GM19238 (cell line): ENCODE data around the gene SEBOX.
"Not testable (repeated sequence)": the region's sequence is repeated elsewhere in the genome, so short reads cannot be mapped to it uniquely, and the experiment has no call there.

Source experiments
- DNase-seq: peaks from one replicate; pipeline ENCODE4 v3.0.0; 2011; ENCODE audit warnings: low spot score; ENCODE audit not compliant: insufficient read length

The SEBOX gene

DNA sequence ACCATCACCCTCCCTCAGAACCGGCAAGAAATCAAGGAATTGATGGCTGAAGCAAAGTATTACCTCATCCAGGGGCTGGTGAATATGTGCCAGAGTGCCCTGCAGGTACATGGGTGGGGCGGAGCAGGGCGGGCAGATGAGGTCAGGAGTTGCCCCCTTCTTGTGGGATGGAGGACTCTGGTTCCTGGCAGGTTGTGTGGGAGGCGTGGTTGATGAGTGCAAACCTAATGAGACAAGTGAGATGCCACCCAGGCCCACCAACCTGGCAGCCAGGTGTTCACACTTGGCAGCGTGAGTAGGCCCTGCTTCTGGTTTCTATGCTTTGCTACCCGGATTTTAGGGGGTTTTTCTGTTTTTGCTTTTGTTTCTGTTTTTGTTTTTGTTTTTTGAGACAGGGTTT is 24.6 kb downstream of the SEBOX start:
- no peak for DNase-seq

DNA sequence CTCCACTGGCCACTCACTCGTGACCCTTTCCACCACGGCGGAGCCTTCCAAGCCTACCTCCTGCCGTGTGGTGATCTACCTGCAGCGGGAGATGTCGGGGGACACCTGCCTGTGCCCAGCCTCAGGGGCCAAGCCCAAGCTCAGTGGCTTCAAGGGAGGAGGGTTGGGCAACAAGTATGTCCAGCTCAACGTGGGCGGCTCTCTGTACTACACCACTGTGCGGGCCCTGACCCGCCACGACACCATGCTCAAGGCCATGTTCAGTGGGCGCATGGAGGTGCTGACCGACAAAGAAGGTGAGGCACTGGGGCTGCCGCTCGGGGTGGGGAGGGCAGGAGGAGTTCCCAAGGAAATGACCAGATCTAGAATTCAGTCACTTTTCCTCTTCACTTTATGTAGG is 25.6 kb downstream of the SEBOX start:
- no peak for DNase-seq

DNA sequence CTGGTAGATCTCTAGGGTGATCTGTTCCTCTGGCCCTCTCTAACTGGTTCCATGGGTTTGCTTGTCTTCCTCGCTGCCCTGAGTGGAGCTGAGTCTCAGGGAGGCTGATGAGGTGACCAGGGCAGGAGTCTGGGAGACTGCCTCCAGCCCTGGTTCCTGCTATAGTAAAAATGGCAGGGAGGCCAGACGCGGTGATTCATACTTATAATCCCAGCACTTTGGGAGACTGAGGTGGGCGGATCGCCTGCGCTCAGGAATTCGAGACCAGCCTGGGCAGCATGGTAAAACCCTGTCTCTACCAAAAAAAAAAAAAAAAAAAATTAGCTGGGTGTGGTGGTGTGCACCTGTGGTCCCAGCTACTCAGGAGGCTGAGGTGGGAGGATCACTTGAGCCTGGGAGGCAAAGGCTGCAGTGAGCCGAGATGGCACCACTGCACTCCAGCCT is 26.2 kb downstream of the SEBOX start:
- DNase-seq: not testable (repeated sequence)

DNA sequence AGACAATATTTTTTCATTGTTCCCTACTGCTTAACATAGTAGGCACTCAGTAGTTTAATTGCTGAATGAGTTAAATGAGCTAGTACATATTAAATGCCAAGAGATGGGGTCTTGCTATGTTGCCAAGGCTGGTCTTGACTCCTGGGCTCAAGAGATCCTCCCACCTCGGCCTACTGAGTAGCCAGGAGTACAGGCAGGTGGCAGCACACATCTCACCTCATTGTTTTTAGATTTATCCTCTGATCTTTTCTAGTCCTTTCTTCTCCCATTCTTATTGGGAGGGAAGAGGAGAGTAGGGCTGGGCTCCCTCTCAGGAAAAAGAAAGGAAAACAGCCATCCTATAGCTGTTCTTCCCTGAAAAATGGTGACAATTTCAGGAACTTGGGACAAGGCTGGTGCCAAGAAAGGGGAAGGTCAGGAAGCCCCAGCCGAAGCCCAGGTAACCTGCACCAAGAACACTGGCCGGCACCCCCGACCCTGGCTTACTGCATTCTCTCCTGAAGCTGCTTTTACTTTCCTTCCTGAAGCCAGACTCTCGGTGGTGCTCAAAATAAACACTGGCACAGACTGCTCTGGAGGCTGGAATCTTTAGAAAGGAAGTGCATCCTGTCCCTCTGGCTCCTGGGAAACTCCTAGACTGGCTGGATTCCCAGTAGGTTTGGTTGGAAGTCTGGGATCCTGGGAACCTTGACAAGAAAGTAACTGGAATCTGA is 26.8 kb downstream of the SEBOX start:
- no peak for DNase-seq

DNA sequence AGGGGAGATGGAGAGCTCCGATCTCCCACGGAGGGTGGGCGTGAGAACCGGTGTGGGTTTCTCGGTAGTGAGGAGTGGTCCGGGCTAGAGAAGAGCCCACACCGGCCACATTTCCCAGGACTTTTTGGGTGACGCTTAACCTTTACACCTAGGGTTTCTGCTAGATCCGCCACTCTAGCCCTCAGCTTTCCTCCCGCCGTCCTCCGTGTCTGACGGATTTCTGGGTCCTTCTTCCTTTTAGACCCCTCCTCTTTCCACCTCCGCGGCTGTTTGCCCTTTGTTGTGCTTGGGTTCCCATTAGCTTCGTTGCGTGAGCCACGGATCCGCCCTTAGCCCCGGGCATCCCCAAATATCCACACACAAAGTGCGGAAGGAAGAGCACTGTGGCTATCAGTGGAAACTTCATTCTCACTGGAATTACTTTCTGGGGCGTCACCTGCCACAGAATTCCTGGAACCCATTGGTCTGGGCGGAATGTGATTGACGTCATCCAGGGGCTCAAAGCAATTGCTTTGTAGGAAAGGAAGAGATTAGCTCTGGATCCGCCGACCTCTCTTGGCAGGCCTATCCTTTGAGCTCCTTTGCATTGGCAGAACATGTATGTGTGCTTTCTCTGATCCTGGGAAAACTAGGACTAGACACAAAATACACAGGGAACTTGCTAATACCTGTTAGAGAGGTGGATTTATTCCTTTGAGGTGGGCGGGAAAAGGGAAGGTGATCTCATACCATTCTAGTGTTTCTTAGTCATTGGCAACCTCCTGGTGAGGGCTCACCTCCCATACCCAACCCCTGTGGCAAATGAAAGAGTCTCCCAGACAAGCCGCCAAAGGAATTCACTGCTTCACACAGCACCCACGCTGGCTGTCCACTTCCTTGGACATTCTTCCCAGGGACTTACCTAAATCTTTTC is 28.8 kb downstream of the SEBOX start:
- DNase-seq: no peak

DNA sequence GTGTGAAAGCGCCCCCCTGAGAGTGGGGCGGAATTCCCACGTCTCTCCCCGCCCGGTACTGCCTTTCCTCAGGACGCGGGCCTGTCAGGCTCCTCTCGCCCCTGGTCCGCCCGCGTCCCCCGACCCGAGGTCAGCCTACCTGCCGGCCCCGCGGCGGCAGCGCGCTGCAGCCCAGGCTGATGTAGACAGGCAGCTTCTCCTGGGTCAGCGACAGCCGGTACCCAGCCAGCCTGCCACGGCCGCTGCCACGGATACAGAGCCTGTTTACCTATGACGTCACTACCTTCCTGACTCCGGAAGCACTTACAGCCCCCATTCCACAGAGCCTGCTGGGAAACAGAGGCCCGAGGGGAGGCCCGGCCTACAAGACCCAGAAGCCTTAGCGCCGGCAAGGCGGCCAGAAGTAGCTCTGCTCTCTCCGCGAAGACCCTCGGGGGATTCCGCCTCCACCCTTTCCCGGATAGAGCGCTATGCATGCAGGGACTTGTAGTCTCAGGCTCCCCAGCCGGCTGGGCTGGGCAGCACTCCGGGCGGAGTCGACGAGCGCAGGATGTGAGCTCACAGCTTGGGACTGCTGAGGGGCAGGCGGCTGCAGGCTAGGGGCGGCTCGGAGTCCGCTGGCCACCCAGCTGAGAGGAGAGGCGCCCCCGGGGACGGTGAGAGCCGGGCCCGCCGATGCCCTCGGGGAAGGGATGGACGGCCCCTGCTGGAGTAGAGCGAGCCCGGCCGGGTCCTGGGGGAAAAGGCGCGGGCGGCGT is 29.6 kb downstream of the SEBOX start, which contains the start of the genes IFT20 and TNFAIP1:
IFT20 (minus strand) TSS at position 272 of the 758 bp plus-strand sequence. CDS start 3,487 bp downstream, outside the sequence.
TNFAIP1 (plus strand) TSS at position 561 of the 758 bp plus-strand sequence. CDS start 3,761 bp downstream, outside the sequence.
- DNase-seq: peak; percentile 97

DNA sequence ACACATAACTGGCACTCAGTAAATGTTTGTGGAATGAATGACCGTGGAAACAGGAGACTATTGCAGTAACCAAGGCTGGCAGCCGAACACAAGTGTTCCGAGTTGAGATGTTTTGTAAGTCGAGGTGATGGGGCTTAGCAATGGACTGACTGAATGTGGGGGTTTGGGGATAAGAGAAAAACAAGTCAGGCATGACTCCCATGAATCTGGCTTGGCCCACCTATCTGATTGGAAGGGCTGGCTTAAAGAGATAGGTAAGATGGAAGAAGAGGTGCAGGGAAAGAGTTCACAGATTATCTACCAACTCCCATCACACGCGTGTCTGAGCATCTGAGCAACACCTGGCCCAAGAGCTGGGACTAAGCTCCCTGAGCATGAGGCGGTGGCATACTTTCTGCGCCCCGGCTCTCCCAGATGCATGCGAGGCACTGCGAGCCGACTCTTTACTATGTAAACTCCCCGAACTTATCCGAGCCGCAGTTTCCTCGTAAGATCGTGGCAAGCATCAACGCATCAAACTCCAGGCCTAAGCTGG is 30.3 kb downstream of the SEBOX start:
- no peak for DNase-seq

DNA sequence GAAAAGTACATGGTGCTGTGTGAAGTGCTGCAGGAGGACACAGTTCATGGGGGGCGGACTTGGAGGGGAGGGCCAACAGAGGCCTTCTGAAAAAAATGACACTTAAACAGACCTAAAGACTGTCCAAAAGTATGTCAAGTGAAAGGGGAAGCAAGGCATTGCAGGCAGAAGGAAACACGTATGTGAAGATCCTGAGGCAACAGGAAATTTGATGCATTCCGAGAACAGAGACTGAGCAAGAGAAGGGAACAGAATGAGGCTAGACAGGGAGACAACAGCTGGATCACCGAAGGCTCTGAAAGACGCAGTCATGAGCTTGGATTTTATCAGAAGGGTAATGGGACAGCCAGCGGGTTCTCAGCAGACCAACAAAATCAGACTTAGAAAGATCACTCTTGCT is 30.8 kb downstream of the SEBOX start:
- DNase-seq: no peak

DNA sequence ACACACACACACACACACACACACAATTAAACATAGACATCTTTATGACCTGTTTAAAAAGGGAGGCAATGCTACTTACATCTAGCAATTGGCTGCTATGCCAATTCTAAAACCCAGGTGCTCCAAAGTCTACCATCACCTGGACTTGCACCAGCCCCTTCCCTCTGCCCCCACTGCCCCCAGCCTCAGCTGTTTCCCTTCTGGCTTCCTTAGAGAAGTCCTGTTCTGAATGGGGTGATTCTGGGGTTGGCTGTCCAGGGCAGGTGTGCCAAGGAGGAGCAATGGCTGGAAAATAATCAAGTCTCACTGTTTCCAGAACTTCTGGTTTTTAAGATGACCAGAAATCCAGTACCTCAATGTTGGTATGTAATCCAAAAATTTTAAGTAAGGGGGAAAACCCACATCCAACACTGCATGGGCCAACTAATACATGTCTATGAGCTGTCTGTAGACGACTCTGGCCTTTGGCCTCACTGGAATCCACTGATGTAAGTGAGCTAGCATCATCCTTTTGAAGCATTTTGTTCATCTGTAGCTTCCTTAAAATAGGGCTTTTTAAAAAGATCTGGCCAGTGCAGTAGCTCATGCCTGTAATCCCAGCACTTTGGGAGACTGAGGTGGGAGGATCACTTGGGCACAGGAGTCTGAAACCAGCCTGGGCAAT is 31.8 kb downstream of the SEBOX start:
- DNase-seq: no peak

DNA sequence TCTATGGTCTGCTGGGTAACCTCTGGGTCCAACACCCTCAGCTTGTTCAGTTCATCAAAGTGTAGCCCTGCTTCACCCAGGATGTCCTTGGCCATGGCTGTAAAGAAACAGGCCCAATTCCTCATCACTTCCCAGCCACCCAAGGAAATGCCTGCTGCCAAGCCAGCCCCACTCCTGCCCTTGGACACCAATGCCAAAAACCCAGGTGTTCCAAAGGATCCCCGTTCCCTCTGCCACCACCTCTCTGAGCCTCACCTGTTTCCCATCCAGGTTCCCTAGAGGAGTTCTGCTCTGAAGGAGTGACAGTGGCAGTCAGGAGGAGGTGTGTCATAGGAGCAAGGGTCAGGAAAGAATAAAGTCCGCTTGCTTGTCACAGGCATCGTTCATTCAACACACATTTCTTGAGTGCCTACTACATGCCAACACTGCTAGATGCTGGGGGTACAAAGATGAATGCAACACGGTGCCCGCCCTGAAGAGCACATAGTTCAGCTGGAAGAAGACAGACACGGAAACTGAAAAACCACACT is 33.0 kb downstream of the SEBOX start:
- no peak for DNase-seq

DNA sequence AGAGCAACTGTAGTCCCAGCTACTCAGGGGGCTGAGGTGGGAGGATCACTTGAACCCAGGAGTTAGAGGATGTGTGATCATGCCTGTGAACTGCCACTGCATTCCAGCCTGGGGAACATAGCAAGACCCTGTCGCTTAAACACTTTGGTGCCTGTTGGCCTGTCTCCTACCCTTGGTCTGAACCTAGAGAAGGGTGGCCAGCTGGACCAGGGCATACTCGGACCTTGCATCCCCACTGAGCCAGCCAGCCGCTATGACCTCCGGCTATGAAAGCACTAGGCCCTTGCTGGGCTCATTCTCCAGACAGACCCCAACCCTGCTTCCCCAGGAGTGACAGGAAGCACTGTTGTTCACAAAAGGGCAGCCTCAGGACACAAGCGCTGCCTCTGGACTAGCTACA is 34.3 kb downstream of the SEBOX start:
- DNase-seq: no peak

DNA sequence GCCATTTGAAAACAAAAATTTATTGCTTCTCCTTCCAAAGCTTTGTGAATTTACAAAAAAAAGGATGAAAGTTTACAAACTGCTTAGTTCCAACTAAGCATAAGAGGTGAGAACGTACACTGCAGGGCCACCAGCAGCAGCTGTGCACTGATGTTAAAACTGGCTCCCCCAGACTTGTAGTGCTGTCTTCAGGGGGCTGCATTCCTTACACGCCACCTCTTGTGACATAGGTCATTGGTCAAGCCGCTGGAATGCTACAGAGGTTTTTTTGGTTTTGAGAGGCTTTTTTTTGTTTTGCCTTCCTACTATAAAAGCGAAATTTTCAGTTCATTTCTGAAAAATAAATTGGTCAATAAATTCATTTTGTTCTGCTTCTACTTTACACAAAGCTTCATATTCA is 36.7 kb downstream of the SEBOX start:
- DNase-seq: no peak

DNA sequence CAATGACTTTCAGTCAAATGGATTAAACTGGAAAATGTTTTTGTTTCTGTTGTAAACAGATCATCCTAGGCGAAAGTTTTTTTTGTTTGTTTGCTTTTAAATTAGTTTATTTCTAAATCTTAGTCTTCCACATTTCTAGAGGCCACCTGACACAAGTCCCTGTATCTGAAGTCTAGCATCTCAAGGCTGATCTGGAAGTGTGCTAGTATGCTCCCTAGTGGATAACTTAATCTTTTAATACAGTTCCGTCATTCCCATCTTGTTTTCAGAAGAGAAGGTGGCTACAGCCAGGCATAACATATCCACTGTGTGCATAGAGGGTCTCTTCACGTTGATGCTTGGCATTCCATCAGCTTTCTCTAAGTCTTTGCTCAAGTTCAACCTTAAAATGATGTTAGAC is 37.3 kb downstream of the SEBOX start:
- no peak for DNase-seq

DNA sequence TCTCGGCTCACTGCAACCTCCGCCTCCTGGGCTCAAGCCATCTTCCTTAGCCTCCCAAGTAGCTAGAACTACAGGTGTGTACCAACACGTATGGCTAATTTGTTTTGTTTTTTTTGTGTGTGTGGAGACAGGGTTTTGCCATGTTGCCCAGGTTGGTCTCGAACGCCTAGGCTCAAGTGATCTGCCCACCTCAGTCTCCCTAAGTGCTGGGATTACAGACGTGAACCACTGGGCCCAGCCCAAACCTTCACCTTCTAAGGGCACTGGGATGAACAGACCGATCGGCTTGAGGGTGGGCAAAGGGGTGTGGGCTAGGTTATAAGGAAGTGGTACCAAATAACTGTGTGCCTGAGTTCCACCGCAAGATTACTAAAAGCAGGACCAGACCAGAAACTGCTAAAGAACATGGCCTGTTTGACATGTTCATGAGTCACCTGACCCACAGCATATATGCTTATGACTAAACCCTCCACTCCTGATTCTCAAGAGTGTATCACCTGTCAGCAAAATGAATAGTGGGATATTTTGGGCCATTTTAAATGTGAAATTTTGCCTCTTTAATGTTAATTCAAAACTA is 37.9 kb downstream of the SEBOX start:
- DNase-seq: no peak

DNA sequence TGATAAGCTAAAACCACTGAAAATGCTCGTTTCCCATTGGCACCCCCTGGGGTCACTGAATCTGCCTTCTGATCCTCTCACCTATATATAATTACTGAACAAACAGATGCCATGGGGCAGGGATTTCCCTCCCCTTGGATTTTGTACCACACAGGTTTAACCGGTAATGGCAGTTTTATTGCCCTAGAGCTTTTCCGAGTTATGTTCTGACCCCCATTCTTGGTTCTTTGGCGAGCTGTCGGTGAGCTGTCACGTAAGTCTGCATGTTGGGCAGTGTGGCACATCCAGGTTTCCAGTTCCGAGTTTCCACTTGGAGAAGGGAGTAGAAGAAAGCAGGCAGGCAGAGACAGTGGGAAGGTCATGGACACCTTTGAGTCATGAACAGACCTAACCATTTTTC is 38.9 kb downstream of the SEBOX start:
- DNase-seq: no peak

DNA sequence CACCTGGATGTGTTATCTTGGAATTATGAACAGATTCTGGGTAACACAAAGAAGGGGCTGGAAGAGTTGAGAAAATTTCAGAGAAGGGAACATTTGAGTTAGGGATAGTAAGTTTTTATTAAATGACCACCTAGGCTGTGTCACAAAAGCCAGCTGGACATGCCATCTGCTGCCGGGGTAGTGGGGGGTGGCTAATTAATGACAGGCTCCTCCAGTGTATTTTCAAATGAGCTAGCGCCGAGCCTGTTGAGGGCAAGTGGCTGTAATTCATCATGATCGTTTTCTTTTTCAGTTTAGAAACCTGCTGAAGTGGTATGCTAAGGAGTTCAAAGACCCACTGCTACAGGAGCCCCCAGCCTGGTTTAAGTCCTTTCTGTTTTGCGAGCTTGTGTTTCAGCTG is 39.8 kb downstream of the SEBOX start:
- no peak for DNase-seq

DNA sequence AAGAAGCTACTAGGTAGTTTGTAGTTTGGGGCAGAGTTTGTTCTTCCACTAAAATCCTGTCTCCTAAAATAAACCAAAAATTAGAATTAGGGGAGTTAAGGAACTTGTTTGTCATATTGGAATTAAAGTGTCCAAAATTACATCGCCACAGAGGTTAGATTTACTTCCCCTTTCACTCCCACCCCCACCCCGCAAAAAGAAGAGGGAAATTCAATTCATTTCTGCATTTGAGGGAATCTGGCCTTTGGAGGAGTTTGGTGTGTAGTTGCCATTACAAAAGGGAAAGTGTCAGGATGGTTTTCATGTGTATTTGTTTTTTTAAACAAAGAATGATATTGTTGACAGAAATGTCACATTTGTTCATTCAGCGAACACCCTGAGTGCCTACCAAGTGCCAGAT is 40.2 kb downstream of the SEBOX start:
- DNase-seq: no peak

DNA sequence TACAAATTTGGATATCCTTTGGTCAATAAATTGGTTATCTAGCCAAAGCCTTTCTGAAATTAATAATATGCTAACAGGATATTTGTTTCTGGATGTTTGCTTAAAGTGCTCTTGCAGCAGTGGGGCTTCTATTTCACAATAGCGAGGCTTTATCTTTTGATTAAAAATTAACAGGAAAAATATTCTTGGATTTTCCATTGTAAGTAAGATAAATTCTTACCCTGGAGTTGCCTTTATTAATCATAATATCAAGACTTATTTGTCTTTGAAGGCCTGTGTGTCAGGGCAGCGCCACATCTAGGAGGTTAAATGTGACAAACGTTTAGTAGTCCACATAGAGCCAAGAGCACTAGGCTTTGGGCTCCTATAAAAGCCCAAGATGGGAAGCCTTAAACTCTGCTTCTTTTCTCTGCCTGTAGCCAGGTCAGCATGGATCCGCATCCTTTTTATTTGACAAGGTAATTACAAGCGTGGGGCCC is 40.7 kb downstream of the SEBOX start:
- no peak for DNase-seq

DNA sequence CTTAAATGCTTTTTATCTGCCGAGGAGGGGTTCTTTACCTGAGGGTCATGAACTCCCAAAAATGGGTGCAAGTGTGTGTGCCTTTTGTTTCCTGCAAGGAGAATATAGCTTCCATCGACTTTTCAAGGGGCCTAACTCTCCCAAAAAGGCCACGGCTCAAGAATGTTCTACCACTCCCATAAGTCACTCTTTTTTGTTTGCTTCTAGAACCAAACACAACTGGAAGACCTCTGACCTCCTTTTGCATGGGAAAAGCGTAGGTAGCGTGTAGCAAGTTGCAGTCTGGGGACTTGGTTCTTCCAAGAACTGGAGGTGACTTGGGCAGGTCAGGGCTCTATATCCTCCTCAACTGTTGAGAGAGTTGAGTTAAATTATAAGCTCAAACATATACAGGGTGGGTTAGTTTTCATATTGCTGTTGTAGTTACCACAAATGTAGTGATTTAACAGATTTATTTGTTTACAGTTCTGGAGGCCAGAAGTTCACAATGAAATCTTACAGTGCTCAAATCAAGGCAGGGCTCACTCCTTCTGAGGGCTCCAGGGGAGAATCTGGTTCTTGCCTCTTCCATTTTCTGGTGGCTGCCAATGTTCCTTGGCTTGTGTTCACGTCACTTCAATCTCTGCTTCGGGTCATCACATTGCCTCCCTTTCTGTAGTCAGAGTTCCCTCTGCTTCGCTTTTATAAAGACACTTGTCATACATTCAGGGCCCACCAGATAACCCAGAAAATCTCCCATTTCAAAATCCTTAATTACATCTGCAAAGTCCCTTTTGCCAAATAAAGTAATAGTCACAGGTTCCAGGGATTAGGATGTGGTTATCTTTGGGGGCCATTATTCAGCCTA is 44.6 kb downstream of the SEBOX start:
- DNase-seq: no peak
